H1 (cell line): Measurements from ENCODE around the gene DAAM1. TPM values are rescaled to one million over a fixed set of nuclear protein-coding genes. Genes with fewer than 3 reads are reported as not detected.

Source experiments
- CEBPB ChIP-seq: IDR thresholded peaks from 2 replicates; pipeline ENCODE4 v1.6.1; 2012; ENCODE audit warnings: low read depth, low read length
- CREB1 ChIP-seq: IDR thresholded peaks from 2 replicates; pipeline ENCODE4 v1.6.1; 2012; ENCODE audit warnings: inconsistent platforms
- JUND ChIP-seq: IDR thresholded peaks from 2 replicates; pipeline ENCODE4 v1.6.1; 2011; ENCODE audit warnings: mild to moderate bottlenecking, improper control_type of control experiment, low read length
- NANOG ChIP-seq: IDR thresholded peaks from 2 replicates; pipeline ENCODE4 v1.6.1; 2011; ENCODE audit warnings: low read length, low read depth, mild to moderate bottlenecking, inconsistent platforms; ENCODE audit not compliant: insufficient read depth, poor library complexity, severe bottlenecking
- polyA plus RNA-seq, 7 experiments: library from polyadenylated mRNA; depleted of rRNA in 3 of 7; stranded (reverse) in 5 of 7; unstranded in 2 of 7; fragments of >200 nt in 5 of 7; fragments of 200-250 nt in 2 of 7; gene quantifications; 1 replicate in 5 of 7; 2 replicates in 1 of 7; 4 replicates in 1 of 7; pipeline versions ENCODE4 v1.2.1 to v1.2.3, GENCODE V29; 2011 to 2013; ENCODE audit warnings: missing spikeins in 2 of 7, mixed read lengths in 2 of 7
- total RNA-seq: library from RNA; stranded (reverse); fragmentation: NEBNext Ultra II Directional; extraction: Animal tissue kit (Norgen Biotek cat#: 25700); gene quantifications from 2 replicates; pipeline ENCODE4 v1.2.1, GENCODE V29; 2021

Gene DAAM1
- total and polyA plus RNA-seq, 2 of the 8 experiments (the other 6 are each of a cell fraction or from before 2014, with no cell fraction given), result 5.0 to 44.9 TPM

GRCh38 chr14:59210621-59211020 lies 22.2 kb downstream of the DAAM1 start (continued):
- TF ChIP-seq NANOG (no peak), CEBPB (no peak), CREB1 (no peak), JUND (no peak)
